Measurements from ENCODE around the gene SHISAL2B.
"Not testable (repeated sequence)": the region's sequence is repeated elsewhere in the genome, so short reads cannot be mapped to it uniquely, and the experiment has no call there.

The SHISAL2B gene

DNA sequence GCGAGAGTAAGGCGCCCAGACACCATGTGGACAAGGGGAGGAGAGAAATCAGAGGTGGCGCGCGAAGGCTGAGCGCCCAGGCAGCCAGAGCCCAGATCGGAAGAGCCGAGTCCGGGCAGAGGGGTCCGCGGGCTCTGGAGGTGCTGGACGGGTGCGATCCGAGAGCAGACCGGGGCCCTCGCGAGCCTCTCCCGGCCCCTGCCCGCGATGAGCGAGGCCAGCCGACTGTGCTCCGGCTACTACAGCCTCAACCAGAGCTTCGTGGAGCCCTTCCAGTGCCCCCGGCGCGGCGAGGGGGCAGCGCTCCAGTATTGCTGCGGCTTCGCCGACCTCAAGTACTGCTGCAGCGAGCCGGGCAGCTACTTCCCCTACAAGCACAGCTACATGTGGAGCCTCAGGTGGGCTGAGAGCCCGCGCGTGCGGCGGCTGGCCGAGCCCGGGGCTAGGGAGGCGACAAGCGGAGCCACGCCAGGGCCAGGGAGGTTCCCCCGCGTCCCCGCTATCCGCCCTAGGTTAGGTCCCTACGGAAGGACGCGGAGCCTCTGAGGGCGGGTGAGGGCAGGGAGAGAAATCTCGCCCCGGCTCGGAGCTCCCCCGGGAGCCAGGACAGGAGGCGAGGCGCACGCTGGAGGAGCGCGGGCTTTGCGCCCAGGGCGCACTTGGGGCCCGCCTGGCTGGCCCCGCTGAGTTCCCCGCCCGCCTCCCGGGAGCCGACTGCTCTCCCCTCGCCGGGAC is at the start of gene SHISAL2B:
TSS of gene SHISAL2B (plus strand) at position 87 of the 735 bp plus-strand sequence. CDS start at position 208, 121 bp downstream.
- Histone ChIP-seq H3K27ac (ENCODE audit: low read depth, low read length) (no peak within 1 kb of the TSS), H3K4me3 (ENCODE audit: low read depth in 1 of 2, low read length in 2 of 2) (peak within 1 kb of the TSS in 1 of 2 donors; percentile 7), H3K9ac (ENCODE audit: low read depth in 1 of 2, low read length in 2 of 2) (no peak within 1 kb of the TSS), H3K9me3 (ENCODE audit: control insufficient read depth in 1 of 2, low read length in 2 of 2) (no peaks in the 10 kb centered on the region), H3K4me1 (ENCODE audit: control insufficient read depth in 1 of 2, insufficient read depth in 2 of 2, low read length in 2 of 2) (no peaks in the 10 kb centered on the region), H3K27me3 (ENCODE audit: control insufficient read depth in 1 of 2, insufficient read depth in 2 of 2, low read length in 2 of 2) (peaks cover 16 to 37% of the 10 kb centered on the region in 2 donors), H3K36me3 (ENCODE audit: control insufficient read depth in 1 of 2, insufficient read depth in 2 of 2, low read length in 2 of 2) (no peaks in the 10 kb centered on the region)

DNA sequence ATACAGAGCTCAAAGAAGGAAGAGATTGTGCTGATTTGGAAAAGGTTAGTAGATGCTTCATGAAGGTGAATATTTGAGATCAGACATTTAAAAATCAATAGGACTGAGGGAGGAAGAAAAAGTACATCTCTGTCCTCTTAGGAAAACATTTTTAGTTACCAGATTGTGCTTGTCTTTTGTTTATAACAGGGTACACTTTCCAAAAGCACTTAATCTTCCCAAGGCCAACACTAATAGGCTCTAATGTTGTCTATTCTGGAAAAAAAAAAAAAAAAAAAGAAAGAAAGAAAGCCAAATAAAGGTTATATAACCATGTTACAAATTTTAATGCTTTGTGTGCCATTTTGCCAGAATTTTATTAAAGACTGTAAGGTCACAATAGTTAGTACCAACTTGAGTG is 45.5 kb upstream of the SHISAL2B start:
- H3K9me3 ChIP-seq (ENCODE audit: control insufficient read depth in 1 of 2, low read length in 2 of 2) = no peaks in the 10 kb centered on the region
- no peaks in the 10 kb centered on the region for H3K27me3 ChIP-seq (ENCODE audit: control insufficient read depth in 1 of 2, insufficient read depth in 2 of 2, low read length in 2 of 2)
- no peak overlapping the region for H3K4me3 ChIP-seq (ENCODE audit: low read depth in 1 of 2, low read length in 2 of 2)
- no peaks in the 10 kb centered on the region for H3K36me3 ChIP-seq (ENCODE audit: control insufficient read depth in 1 of 2, insufficient read depth in 2 of 2, low read length in 2 of 2)
- no peak overlapping the region for H3K9ac ChIP-seq (ENCODE audit: low read depth in 1 of 2, low read length in 2 of 2)
- no peak overlapping the region for H3K27ac ChIP-seq (ENCODE audit: low read depth, low read length)
- H3K4me1 ChIP-seq (ENCODE audit: control insufficient read depth in 1 of 2, insufficient read depth in 2 of 2, low read length in 2 of 2) = no peaks in the 10 kb centered on the region

DNA sequence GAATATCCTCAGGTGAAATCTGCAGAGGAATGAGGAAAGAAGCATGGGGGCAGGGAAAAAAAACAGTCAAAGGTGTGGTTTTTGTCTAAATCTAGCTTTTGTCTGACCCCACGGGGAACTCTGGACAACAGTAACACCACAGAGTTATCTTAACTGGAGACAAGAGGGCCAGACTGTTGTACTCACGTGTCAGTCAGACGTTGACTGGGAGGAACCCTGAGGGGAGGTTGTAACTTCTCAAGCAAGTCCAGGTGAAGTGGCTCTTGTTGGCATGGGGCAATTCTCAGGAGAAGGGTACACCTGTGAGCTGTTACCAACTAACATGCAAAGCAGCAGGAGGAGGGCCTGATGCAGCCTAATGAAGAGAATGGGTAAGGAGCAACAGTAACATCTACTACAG is 44.1 kb upstream of the SHISAL2B start:
- no peak overlapping the region for H3K4me3 ChIP-seq (ENCODE audit: low read depth in 1 of 2, low read length in 2 of 2)
- H3K36me3 ChIP-seq (ENCODE audit: control insufficient read depth in 1 of 2, insufficient read depth in 2 of 2, low read length in 2 of 2) = no peaks in the 10 kb centered on the region
- no peak overlapping the region for H3K9ac ChIP-seq (ENCODE audit: low read depth in 1 of 2, low read length in 2 of 2)
- no peaks in the 10 kb centered on the region for H3K9me3 ChIP-seq (ENCODE audit: control insufficient read depth in 1 of 2, low read length in 2 of 2)
- no peak overlapping the region for H3K27ac ChIP-seq (ENCODE audit: low read depth, low read length)
- H3K4me1 ChIP-seq (ENCODE audit: control insufficient read depth in 1 of 2, insufficient read depth in 2 of 2, low read length in 2 of 2) = no peaks in the 10 kb centered on the region
- H3K27me3 ChIP-seq (ENCODE audit: control insufficient read depth in 1 of 2, insufficient read depth in 2 of 2, low read length in 2 of 2) = no peaks in the 10 kb centered on the region

DNA sequence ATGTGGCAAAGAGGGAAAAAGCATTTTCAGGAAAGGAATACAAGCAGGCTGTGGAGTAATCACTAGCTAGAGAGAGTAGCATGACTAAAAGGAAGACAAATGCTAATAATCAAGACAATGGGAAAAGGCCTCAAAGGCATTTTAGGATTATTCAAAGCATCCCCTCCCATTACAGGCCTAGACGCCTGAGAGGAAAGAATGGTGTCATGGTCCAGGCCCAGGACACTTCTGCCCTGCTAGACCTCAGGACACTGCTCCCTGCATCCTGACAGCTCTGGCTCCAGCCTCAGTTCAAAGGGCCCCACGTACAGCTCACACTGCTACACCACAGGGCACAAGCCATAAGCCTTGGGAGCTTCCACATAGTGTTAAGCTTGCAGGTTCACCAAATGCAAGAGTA is 40.8 kb upstream of the SHISAL2B start:
- H3K36me3 ChIP-seq (ENCODE audit: control insufficient read depth in 1 of 2, insufficient read depth in 2 of 2, low read length in 2 of 2) = no peaks in the 10 kb centered on the region
- H3K4me3 ChIP-seq (ENCODE audit: low read depth in 1 of 2, low read length in 2 of 2) = no peak overlapping the region
- H3K27me3 ChIP-seq (ENCODE audit: control insufficient read depth in 1 of 2, insufficient read depth in 2 of 2, low read length in 2 of 2) = no peaks in the 10 kb centered on the region
- no peaks in the 10 kb centered on the region for H3K9me3 ChIP-seq (ENCODE audit: control insufficient read depth in 1 of 2, low read length in 2 of 2)
- H3K27ac ChIP-seq (ENCODE audit: low read depth, low read length) = no peak overlapping the region
- no peak overlapping the region for H3K9ac ChIP-seq (ENCODE audit: low read depth in 1 of 2, low read length in 2 of 2)
- H3K4me1 ChIP-seq (ENCODE audit: control insufficient read depth in 1 of 2, insufficient read depth in 2 of 2, low read length in 2 of 2) = no peaks in the 10 kb centered on the region

DNA sequence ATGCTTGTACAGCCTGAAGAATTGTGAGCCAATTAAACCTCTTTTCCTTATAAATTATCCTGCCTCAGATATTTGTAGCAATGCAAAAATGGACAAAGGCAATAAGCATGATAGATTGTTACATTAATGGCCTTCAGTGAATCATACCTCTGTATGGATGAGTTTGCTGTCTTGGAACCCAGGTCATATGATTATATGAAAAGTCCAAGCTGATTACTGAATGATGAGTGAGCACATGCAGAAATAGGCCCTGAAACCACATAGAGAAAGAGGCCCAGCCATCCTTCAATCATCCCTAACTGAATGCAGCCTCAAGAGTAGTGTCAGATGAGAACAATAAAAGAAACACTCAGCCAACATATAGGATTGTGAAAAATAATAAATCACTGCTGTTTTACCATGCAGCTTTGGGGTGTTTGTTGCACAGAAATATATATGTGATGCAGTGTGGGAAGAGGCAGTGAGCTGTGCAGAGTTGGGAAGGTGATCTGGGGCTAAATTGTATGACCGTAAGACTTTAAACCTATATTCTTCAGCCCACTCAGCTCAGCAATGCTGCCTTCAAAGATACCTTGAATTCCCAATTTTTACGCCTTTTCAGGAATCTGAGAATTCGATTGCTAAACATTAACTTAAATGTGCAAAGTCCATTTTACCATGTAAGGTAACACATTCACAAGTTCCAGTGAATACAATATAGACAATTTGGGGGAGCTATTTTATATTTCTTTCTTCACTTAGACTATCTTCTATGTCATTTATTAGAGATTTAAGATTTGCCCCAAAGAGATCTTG is 36.3 kb upstream of the SHISAL2B start:
- Histone ChIP-seq H3K9me3 (ENCODE audit: control insufficient read depth in 1 of 2, low read length in 2 of 2) (no peaks in the 10 kb centered on the region), H3K9ac (ENCODE audit: low read depth in 1 of 2, low read length in 2 of 2) (no peak overlapping the region), H3K36me3 (ENCODE audit: control insufficient read depth in 1 of 2, insufficient read depth in 2 of 2, low read length in 2 of 2) (no peaks in the 10 kb centered on the region), H3K27me3 (ENCODE audit: control insufficient read depth in 1 of 2, insufficient read depth in 2 of 2, low read length in 2 of 2) (no peaks in the 10 kb centered on the region), H3K27ac (ENCODE audit: low read depth, low read length) (no peak overlapping the region), H3K4me1 (ENCODE audit: control insufficient read depth in 1 of 2, insufficient read depth in 2 of 2, low read length in 2 of 2) (no peaks in the 10 kb centered on the region), H3K4me3 (ENCODE audit: low read depth in 1 of 2, low read length in 2 of 2) (no peak overlapping the region)

DNA sequence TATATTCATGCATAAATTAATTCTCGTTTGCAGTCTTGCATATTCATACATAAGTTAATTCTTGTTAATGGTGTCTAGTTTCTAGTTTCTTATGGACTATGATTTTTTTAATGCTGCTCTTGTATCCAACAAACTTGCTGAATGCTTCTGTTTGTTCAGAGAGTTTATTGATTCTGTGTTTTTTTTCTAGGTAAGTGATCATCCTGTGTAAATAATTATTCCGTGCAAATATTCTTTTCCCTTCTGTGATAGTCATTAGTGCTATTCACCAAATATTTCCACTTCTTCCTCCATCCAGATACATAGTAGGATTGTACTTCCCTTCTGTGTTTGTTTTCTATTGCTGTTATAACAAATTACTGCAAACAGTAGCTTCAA is 35.8 kb upstream of the SHISAL2B start:
- no peaks in the 10 kb centered on the region for H3K27me3 ChIP-seq (ENCODE audit: control insufficient read depth in 1 of 2, insufficient read depth in 2 of 2, low read length in 2 of 2)
- no peaks in the 10 kb centered on the region for H3K4me1 ChIP-seq (ENCODE audit: control insufficient read depth in 1 of 2, insufficient read depth in 2 of 2, low read length in 2 of 2)
- no peaks in the 10 kb centered on the region for H3K36me3 ChIP-seq (ENCODE audit: control insufficient read depth in 1 of 2, insufficient read depth in 2 of 2, low read length in 2 of 2)
- H3K9me3 ChIP-seq (ENCODE audit: control insufficient read depth in 1 of 2, low read length in 2 of 2) = no peaks in the 10 kb centered on the region
- H3K27ac ChIP-seq (ENCODE audit: low read depth, low read length) = no peak overlapping the region
- no peak overlapping the region for H3K4me3 ChIP-seq (ENCODE audit: low read depth in 1 of 2, low read length in 2 of 2)
- H3K9ac ChIP-seq (ENCODE audit: low read depth in 1 of 2, low read length in 2 of 2) = no peak overlapping the region

DNA sequence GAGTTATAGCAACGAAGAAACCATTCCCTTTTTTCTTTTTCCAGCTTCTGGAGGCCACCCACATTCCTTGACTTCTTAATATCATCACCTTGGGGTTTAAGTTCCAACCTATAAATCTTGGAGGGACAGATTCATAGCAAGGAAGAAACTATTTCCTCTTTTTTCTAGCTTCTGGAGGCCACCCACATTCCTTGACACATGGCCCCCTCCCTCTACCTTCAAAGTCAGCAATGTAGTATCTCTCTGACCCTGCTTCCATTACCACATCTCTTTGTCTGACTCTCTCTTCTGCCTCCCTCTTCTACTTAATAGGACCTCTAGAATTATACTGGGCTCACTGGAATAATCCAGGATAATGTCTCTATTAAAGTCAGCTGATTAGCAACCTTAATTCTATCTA is 34.7 kb upstream of the SHISAL2B start:
- Histone ChIP-seq H3K27ac (ENCODE audit: low read depth, low read length) (no peak overlapping the region), H3K4me1 (ENCODE audit: control insufficient read depth in 1 of 2, insufficient read depth in 2 of 2, low read length in 2 of 2) (no peaks in the 10 kb centered on the region), H3K9ac (ENCODE audit: low read depth in 1 of 2, low read length in 2 of 2) (no peak overlapping the region), H3K9me3 (ENCODE audit: control insufficient read depth in 1 of 2, low read length in 2 of 2) (no peaks in the 10 kb centered on the region), H3K4me3 (ENCODE audit: low read depth in 1 of 2, low read length in 2 of 2) (no peak overlapping the region), H3K27me3 (ENCODE audit: control insufficient read depth in 1 of 2, insufficient read depth in 2 of 2, low read length in 2 of 2) (no peaks in the 10 kb centered on the region), H3K36me3 (ENCODE audit: control insufficient read depth in 1 of 2, insufficient read depth in 2 of 2, low read length in 2 of 2) (no peaks in the 10 kb centered on the region)

DNA sequence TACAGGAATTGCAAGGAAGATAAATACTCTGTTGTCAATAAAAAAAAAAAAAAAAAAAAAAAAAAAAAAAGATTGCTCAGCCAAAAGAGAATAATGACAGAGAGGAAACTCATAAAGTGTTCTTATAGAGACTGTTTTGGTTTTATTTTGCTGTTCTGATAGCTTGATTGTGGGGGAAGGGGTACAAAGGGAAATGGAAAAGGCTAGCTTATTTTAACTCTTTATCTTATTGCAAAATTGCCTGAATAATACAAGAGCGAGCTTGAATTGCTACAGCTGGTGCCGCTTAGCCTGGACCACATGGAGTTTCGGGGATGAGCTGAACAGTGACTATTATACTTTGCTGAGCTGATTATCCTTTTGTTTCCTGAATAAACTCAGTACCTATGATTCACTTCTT is 31.0 kb upstream of the SHISAL2B start:
- no peak overlapping the region for H3K27ac ChIP-seq (ENCODE audit: low read depth, low read length)
- H3K9me3 ChIP-seq (ENCODE audit: control insufficient read depth in 1 of 2, low read length in 2 of 2) = no peaks in the 10 kb centered on the region
- H3K9ac ChIP-seq (ENCODE audit: low read depth in 1 of 2, low read length in 2 of 2) = no peak overlapping the region
- H3K27me3 ChIP-seq (ENCODE audit: control insufficient read depth in 1 of 2, insufficient read depth in 2 of 2, low read length in 2 of 2) = peaks cover 0 to 6% of the 10 kb centered on the region in 2 donors
- no peak overlapping the region for H3K4me3 ChIP-seq (ENCODE audit: low read depth in 1 of 2, low read length in 2 of 2)
- no peaks in the 10 kb centered on the region for H3K4me1 ChIP-seq (ENCODE audit: control insufficient read depth in 1 of 2, insufficient read depth in 2 of 2, low read length in 2 of 2)
- H3K36me3 ChIP-seq (ENCODE audit: control insufficient read depth in 1 of 2, insufficient read depth in 2 of 2, low read length in 2 of 2) = no peaks in the 10 kb centered on the region

DNA sequence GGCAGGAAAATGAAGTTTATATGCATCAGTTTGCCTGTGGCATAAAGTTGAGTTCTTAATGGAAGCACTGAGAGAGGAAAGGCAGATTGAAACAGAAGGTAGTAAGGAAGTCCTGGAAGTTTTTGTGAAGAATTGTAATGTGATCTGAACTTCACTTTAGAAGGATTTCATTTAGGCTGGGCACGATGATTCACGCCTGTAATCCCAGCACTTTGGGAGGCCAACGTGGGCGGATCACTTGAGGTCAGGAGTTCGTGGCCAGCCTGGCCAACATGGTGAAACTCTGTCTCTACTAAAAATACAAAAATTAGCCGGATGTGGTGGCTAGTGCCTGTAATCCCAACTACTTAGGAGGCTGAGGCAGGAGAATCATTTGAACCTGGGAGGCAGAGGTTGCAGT is 27.1 kb upstream of the SHISAL2B start:
- not testable (repeated sequence) for H3K27ac ChIP-seq (ENCODE audit: low read depth, low read length); H3K4me1 ChIP-seq (ENCODE audit: control insufficient read depth in 1 of 2, insufficient read depth in 2 of 2, low read length in 2 of 2); H3K36me3 ChIP-seq (ENCODE audit: control insufficient read depth in 1 of 2, insufficient read depth in 2 of 2, low read length in 2 of 2)

DNA sequence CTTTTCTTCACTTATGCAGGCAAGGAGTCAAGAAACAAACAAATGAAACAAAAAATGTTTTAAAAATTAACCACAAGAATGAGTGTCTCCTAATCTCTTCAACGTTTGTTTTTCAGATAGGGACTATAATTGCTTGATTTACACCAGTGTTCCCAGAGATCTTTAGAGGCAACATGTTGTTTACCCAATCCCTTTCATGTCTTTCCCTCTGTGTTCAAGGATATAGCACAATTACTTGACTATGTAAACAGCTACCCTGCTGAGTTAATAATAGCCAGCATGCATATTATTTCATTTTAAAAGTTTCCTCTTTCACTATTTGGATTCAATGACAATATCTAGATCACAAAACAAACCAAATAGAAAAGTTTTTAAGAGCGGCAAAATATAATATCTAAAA is 25.1 kb upstream of the SHISAL2B start:
- Histone ChIP-seq H3K4me3 (ENCODE audit: low read depth in 1 of 2, low read length in 2 of 2) (no peak overlapping the region), H3K9me3 (ENCODE audit: control insufficient read depth in 1 of 2, low read length in 2 of 2) (no peaks in the 10 kb centered on the region), H3K4me1 (ENCODE audit: control insufficient read depth in 1 of 2, insufficient read depth in 2 of 2, low read length in 2 of 2) (no peaks in the 10 kb centered on the region), H3K27me3 (ENCODE audit: control insufficient read depth in 1 of 2, insufficient read depth in 2 of 2, low read length in 2 of 2) (peaks cover 0 to 6% of the 10 kb centered on the region in 2 donors), H3K9ac (ENCODE audit: low read depth in 1 of 2, low read length in 2 of 2) (no peak overlapping the region), H3K27ac (ENCODE audit: low read depth, low read length) (no peak overlapping the region), H3K36me3 (ENCODE audit: control insufficient read depth in 1 of 2, insufficient read depth in 2 of 2, low read length in 2 of 2) (no peaks in the 10 kb centered on the region)

More for the DNA sequence above, 27.1 kb upstream of the SHISAL2B start:
- not testable (repeated sequence) for H3K27me3 ChIP-seq (ENCODE audit: control insufficient read depth in 1 of 2, insufficient read depth in 2 of 2, low read length in 2 of 2); H3K9me3 ChIP-seq (ENCODE audit: control insufficient read depth in 1 of 2, low read length in 2 of 2); H3K4me3 ChIP-seq (ENCODE audit: low read depth in 1 of 2, low read length in 2 of 2); H3K9ac ChIP-seq (ENCODE audit: low read depth in 1 of 2, low read length in 2 of 2)
